8988T (cell line): ENCODE measurements around the gene OAF.
"Not testable (repeated sequence)": the region's sequence is repeated elsewhere in the genome, so short reads cannot be mapped to it uniquely, and the experiment has no call there.

Experiments
- DNase-seq: peaks from one replicate; pipeline ENCODE4 v3.0.0; 2011

Gene OAF

DNA sequence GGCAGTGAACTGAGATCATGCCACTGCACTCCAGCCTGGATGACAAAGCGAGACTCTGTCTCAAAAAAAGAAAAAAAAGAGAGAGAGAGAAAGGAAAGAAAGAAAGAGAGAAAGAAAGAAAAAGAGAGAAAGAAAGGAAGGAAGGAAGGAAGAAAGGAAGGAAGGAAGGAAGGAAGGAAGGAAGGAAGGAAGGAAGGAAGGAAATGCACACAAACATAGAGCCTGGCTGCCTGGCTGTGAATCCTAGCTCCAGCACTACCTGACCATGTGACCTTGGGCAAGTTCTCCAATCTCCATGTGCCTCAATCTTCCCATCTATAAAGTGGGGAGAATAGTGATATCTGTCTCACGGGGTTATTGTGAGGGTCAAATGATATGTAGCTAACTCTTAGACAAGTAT lies 63.1 kb downstream of the OAF start:
- DNase-seq: not testable (repeated sequence)

DNA sequence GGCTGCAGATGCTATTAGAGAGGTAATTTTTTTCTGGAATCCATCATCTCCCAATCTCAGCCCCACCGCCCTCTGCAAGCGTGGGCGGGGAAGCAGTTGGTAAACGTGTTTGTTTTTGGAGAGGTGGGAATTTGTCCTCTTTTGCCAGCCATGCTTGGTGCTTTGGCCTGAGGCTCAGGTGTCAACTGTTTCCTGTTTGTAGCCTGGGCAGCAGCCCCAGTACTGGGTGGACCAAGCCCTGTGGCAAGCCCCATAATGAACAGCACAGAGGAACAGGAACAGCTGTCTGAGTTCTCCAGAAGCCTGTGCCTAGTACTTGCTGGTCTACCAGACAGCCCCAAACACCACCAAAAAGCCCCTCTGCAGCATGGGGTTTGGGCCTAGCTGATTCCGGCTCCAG lies 68.7 kb downstream of the OAF start:
- DNase-seq: no peak
